HG03565 (cell line): ENCODE data around the gene RALGDS.
A peak's percentile ranks its signal among the peaks of the same experiment; 100 is the strongest.
"Not testable (repeated sequence)": the region's sequence is repeated elsewhere in the genome, so short reads cannot be mapped to it uniquely, and the experiment has no call there.

ENCODE experiments used
- ATAC-seq: cut with Tn5 transposase; IDR thresholded peaks from one replicate; pipeline ENCODE4 v1.9.1; 2021; ENCODE audit warnings: mild to moderate bottlenecking, moderate library complexity; ENCODE audit not compliant: unreplicated experiment

RALGDS gene

DNA sequence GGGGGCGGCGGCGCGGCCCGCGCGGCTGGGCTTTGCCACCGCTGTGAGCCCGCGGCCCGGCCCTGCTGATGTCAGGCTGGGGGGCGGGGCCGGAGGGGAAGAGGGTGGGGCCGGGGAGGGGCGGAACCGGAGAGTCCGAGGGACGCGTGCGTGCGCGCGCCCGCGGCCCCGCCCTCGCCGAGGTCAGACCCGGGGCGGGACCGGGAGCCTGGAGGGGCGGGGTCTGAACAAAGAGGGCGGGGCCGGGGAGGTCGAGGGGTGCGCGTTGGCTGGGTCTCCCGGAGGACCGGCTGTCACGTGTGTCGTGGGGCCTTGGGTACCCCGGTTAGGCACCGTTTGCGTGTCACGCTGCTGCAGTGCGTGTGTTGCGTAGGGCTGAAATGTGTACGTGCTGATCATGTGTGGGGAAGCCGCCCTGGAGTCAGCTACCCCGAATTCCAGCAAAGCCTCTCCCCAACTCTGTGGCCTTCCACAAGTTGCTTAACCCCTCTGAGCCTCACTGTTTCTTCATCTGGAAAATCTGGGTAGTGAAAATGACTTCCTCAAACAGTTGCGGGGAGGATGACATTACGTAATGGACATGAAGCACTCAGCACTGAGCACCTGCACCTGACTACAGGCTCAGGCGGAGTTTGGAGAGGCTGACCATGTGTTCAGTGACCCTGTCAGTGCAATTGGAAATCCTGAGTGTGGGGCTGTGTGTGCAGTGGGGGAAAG, at the start of gene RALGDS:
RALGDS (minus strand) TSS at position 43 of the 717 bp plus-strand sequence. CDS start 86 bp downstream, outside the sequence.
- ATAC-seq = peak; percentile 55

DNA sequence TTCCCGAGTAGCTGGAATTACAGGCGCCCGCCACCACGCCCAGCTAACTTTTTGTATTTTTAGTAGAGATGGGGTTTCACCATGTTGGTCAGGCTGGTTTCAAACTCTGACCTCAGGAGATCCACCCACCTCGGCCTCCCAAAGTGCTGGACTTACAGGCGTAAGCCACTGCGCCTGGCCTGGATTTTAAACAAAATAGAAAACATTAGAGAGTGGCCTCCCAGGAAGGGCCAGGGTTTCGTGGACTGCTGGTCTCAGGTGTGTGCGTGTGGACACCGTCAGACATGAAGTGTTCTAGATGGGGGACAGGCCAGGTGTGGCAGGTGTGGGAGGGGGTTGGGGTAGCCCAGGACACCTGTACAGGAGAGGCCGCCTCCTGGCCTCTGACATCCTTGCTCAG, 49.7 kb upstream of the RALGDS start:
- ATAC-seq = no peak

DNA sequence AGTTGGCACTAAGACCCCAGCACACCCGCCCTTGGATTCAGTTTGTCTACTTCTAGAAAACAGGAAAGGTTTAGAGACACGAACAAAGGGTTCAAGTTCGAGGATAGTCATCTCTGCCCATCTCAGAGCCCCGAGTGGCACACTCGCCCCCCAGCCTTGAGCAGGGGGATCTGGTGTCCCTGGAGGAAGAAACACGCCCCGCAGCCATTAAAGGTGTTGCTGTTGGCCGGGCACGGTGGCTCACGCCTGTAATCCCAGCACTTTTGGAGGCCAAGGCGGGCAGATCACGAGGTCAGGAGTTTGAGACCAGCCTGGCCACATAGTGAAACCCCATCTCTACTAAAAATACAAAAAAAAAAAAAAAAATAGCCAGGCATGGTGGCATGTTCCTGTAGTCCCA, 48.6 kb upstream of the RALGDS start:
- ATAC-seq = not testable (repeated sequence)

DNA sequence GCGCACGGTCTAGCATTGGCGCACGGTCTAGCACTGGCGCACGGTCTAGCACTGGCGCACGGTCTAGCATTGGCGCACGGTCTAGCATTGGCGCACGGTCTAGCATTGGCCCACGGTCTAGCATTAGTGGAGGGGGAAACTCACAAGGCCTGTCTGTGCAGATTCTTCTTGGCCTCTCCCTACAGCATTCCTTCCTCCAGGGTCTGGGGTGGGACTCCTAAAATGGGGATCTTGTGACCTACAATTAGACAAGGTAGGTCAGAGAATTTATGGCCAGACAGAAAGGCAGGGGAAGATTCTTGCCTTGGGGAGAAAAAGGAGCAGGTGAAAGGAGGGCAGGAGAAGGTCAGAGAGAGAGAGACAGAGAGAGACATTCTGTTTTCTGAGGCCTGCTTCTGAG, 48.1 kb upstream of the RALGDS start:
- no peak for ATAC-seq

DNA sequence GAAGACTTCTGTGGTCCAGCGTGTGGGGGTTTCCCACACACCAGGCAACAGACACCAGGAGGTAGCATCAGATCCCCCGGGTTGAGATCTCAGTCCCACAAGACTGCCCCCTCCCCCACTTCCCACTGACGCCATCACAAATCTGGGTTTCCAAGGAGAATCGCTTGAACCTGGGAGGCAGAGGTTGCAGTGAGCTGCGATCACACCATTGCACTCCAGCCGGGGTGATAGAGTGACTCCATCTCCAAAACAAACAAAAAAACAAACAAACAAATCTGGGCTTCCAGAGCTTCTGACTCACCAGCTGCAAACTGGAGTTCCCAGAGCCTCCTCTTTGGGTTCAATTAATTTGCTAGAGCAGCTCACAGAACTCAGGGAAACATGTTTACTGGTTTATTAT, 47.4 kb upstream of the RALGDS start:
- no peak for ATAC-seq

DNA sequence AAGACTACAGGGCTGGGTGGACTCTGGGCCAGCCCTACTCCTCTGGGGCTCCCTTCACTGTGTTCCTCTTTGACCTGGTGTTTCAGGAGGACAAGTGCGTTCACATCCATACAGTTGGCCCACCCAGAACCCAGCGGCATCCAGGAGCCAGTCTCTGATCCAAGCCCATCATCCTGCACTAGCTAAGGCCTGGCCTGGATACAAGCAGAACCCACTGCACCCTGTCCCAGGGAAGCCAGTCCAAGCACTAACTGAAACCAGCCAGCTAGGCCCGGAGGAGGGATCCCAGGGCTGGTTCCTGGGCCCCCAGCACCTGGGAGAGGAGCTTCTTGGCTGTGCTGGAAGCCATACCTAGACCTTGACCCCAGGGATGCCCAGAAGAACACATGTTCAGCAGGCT, 46.7 kb upstream of the RALGDS start:
- ATAC-seq = no peak

DNA sequence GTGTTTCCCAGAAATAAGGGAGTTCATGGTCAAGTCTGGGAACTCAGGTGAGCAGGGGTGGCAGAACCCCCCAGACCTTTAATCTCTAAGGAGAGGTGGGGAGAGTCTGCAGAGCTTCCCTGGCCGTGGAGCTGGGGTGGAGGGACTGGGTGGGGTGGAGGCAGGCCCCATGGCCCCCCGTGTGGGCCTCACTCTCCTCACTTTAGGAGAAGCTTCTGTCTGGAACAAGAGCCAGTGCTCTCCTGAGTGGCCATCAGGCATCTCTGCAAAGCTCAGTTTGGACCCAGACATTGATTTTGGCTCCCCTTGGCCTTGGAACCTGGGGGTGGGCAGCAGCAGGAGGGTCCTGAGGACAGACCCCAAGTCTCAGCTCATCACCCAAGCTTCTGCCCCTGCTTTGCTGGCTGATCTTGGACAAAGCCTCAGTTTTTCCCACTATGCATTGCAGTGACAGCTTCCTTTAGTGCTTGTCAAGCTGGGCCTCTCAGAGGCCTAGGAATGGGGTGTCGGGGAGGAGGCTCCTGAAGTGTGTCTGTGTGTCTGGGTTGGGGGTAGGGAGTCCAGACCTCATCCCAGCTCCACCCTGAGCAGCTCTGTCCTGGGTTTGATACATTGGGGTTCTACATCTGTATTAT, 46.2 kb upstream of the RALGDS start:
- no peak for ATAC-seq

DNA sequence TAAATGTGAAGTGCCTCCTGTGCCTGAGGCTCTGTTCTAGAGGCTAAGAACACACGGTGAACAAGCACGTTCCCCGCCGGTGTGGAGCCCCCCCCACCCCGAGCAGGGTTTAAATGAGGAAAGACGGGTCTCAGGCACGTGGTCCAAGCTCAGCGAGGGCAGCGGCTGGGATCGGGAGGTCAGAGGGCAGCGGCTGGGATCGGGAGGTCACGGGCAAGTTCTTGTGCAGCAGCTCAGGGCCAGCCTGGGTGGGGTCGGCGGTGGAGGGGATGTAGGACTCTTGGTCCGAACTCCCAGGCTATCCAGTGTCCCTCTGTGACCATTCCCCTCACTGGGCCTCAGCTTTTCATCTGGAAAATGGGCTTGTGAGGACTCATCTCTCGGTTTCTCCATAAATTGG, 45.4 kb upstream of the RALGDS start:
- no peak for ATAC-seq

DNA sequence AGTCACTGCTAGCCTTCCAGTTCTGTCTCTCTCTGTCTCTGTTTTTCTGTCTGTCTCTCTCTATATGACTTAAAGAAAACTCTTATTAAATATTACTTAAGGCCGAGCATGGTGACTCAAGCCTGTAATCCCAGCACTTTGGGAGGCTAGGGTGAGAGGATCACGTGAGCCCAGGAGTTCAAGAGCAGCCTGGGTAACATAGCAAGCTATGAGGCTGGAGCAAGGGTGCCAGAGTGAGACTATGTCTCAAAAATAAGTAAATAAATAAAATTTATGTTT, 44.4 kb upstream of the RALGDS start:
- ATAC-seq = no peak

DNA sequence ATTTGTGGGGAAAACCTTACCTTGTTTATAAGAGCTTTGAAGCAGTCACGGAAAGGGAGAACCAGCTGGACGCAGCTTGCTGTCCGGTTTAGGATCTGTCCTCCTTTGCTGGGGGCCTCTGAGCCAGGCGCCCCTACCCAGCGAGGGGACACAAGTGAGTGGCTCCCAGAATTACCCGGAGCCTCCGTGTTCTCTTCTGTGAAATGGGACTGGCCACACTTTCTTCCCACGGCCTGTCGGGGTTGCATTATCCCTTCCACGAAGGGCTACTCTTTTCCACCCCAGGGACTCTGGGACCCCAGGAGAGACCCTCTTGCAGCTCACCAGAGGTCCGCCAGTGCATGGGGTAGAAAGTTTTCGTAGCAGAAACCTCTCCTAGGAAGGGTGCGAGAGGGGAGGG, 43.2 kb upstream of the RALGDS start:
- ATAC-seq = no peak

DNA sequence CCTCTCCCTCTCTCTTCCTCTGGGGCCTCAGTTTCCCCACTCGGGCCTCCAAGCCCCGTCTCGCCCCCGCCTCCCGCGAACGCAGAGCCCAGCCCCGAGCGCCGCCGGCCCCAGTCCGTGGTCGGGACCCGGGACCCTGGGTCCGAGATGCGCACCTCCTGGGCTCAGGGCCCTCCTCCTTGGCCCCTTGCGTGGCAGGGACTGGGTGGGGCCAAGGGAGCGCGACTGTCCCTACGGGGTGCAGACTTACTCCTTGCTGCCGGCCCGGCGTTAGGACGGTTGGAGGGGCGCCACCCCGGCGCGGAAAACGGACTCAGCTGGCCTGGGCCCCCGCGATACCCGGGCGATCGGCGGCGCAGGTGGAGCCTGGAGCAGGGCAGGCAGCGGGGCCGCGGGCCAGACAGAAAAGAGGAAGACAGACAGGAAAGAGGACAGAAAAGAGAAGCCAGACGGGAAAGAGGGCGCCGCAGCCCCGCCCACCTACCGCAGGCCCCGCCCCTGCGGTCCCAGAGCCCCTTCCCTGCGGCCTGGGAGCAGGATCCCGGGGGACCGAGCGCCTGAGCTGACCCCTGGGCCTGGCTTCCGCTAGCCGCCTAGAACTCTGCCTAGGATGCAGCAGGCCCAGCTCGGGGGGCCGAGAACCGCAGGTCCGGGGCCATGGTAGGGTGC, 42.6 kb upstream of the RALGDS start, which contains the start of gene GBGT1:
GBGT1 (minus strand) TSS at position 411 of the 669 bp plus-strand sequence. CDS start 1,502 bp downstream, outside the sequence.
- no peak for ATAC-seq

DNA sequence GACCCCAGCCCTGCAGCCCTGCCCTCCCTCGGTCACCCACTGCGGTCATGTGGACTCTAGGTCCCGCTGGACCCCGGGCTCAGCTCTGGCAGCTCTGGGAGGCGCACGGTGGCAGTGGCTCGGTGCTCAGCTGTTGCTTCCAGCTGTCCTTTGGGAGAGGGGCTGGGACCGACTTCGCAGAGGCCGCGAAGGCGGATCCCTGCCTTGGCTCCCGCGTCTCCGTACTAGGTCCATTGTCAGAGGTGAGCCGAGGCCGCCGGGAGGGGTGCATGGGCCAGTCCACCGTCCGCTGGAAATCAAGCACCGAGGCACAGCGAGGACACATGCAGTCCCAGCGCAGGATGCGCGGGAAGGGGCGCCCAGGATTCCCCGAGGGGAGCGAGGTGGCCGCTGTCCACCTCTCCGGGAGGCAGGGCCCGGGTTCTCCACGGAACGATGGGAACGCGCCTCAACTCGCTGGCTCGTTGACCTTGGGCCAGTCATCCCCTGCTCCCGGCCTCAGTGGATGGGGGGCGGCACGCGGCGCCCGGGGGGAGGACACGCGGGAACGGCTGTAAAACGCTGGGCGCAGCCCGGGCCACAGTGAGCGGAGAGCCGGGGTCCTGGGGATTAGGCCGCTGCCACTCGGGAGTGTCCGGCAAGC, 41.9 kb upstream of the RALGDS start:
- ATAC-seq = no peak

DNA sequence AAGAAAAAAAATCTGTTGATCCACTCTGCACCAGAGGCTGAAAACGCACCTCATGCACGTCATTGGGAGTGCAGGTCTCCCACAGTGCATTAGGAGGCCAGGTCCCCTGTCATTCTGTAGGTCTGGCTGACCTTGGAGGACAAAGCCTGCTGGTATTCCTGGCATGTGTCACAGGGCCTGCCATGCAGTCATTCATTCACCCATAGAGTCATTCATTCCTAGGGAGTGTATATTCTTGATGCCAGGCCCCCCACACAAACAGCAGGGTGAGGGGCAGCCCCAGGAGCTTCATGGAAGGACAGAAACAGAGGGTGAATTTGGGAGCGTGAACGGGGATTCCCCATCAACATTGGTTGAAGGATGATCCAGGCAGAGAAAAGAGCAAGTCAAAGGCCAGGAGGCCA, 40.5 kb upstream of the RALGDS start:
- ATAC-seq = no peak

DNA sequence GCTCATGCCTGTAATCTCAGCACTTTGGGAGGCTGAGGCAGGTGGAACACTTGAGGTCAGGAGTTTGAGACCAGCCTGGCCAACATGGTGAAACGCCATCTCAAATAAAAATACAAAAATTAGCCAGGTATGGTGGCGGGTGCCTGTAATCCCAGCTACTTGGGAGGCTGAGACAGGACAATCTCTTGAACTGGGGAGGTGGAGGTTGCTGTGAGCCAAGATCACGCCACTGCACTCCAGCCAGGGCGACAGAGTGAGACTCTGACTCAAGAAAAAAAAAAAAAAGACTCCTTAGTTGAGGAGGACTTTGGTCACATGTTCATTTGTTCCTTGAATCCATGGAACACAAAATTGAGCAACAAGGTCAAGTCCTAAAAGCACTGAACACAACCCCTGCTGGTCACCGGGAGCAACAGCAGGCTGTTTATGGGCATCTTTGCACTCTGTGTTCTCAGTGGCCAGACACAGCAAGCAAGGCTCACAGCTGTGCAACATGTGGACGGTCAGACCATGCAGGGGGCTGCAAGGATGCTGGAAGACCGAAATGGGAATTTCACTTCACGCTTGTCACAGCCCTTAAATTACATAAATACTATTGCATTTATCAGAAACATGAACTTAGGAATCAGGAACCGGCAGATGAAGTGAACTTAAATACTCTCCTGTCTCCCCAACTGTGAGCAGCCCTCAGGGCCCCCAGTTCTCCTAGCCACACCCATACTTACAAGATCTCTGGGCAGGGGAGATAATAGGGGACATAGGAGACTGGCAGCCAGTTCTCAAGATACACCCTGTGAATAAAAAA, 39.9 kb upstream of the RALGDS start:
- ATAC-seq = no peak

DNA sequence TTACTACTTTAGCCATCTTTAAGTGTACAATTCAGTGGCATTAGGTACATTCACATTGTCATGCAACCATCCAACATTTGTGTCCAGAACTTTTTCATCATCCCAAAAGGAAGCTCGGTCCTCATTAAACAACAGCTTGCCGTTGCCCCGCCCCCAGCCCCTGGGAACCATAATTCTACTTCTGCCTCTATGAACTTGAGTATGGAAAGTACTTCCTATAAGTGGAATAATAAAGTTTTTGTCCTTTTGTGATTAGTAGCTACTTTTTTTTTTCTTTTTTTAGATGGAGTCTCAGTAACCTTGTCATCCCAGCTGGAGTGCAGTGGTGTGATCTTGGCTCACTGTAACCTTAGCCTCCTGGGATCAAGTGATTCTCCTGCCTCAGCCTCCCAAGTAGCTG, 37.7 kb upstream of the RALGDS start:
- no peak for ATAC-seq

DNA sequence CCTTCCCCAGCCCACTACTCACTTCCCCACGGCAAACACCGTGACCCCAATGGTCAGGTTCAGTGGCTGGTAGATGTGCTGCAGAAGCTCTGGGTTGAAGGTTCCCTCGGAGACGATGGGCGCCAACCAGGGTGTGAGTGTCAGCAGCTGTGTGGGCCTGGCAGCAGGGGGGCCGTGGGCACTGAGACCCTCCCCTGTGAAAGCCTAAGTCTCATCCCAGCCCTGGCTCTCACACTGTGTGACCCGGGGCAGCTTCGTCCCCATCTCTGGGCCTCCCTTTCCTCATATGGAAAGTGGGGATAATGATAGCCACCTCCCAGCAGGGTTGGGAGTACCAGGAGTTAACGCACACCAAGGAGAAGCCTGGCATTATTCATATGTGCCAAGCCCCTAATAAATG, 34.1 kb upstream of the RALGDS start:
- ATAC-seq = no peak

DNA sequence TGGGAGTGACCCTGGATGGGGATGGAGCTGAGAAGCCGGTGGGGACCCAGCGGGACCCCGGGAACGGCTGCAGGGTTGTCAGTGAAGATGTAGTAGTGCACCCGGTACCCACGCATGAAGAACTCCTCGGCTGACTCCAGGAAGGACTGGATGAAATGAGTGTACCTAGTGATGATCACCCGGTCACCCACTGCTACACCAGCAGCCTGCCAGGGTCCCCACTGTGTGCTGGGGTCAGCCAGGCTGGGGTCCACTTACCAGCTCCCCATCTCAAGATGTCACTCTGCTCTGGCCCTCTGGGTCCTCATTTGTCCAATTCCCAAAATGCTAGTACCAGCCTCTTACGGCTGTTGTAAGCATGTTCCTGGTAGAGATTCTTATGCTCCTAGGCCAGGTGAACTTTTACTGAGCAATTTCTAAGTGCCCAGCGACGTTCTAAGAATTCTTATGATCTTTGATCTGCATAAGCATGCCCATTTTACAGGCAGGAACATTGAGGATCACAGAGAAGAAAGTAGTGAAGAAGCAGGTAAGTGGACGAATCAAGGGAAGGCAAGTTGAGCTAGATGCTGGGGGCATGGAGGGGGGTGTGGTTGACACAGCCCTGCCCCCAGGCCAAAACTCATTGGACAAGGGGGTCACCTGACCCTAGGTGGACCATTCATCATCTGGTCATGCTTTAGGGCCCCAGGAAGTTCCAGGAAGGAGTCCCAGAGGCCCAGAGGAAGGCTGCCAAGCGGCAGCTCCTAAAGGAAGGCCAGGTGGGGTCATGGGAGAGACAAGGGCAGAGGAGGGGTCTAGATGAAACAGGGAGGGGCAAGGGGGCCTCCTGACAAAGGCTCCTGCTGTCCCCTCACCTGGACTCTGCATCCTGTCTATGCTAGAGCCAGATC, 33.3 kb upstream of the RALGDS start:
- ATAC-seq = no peak

DNA sequence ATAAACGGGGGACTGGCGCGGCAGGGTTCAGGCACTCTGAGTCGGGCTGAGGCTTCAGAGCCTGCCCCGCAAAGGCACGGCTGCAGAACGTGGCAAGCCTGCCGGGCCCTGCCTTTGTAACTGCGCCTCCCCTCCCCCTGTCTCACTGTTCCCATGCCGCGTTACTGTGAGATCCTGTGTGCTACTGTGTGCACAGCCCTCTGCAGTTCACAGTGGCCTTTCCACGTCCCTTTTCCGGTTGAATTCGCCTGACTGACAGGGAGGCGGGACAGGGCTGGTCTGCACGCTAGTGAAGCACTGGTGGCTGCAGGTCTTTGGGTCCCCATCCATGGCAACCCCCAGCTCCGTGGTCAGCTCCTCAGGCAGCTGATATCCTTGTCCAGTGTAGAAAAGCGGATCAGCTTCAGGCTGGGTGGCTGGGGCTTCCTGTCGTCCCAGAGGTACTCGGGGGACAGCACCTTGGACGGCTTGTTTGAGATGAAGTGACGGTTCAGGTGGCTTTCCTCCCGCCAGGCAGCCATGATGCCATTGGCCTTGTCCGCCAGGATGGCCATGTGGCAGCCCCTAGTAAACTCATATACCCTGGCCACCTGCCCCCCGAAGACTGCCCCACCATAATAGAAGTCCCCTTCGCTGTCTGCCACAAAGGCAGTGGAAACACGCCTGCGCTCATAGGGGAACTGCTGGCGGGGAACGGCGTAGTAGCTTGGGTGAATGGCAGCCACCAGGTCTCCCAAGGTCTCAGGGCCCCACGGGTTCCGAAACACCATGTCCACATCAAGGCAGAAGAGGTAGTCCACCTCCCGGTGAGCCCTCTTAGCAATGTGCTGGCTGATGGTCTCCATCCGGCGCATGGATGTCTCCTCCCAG, 32.4 kb upstream of the RALGDS start:
- ATAC-seq = no peak
